ENCODE data around the gene NTSR1.

Gene NTSR1

GRCh38 chr20:62743777-62744317 lies 35.2 kb downstream of the NTSR1 start:
- H3K4me1 ChIP-seq (ENCODE audit: low read depth, poor library complexity, severe bottlenecking), result no peaks in the 10 kb centered on the region
- H3K79me2 ChIP-seq (ENCODE audit: insufficient read depth, low read depth), result no peaks in the 10 kb centered on the region
- no peak overlapping the region for H3K27ac ChIP-seq
- TF ChIP-seq, protein P1, sequence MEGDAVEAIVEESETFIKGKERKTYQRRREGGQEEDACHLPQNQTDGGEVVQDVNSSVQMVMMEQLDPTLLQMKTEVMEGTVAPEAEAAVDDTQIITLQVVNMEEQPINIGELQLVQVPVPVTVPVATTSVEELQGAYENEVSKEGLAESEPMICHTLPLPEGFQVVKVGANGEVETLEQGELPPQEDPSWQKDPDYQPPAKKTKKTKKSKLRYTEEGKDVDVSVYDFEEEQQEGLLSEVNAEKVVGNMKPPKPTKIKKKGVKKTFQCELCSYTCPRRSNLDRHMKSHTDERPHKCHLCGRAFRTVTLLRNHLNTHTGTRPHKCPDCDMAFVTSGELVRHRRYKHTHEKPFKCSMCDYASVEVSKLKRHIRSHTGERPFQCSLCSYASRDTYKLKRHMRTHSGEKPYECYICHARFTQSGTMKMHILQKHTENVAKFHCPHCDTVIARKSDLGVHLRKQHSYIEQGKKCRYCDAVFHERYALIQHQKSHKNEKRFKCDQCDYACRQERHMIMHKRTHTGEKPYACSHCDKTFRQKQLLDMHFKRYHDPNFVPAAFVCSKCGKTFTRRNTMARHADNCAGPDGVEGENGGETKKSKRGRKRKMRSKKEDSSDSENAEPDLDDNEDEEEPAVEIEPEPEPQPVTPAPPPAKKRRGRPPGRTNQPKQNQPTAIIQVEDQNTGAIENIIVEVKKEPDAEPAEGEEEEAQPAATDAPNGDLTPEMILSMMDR (conservative IDR thresholded peaks at IDR 0.05; ENCODE audit: low read depth, low read length), result no peak
- H3K9ac ChIP-seq, result no peak overlapping the region
- peaks cover 81% of the 10 kb centered on the region for H3K27me3 ChIP-seq (ENCODE audit: insufficient read depth, low read depth)
- no peaks in the 10 kb centered on the region for H3K36me3 ChIP-seq (ENCODE audit: insufficient read depth)
- H3K4me3 ChIP-seq (IDR thresholded peaks at IDR 0.05; ENCODE audit: insufficient read depth, low read depth, low read length), result no peak overlapping the region
- no peak overlapping the region for H3K4me2 ChIP-seq
- no peak overlapping the region for H2AFZ ChIP-seq (ENCODE audit: low read depth)
- no peaks in the 10 kb centered on the region for H4K20me1 ChIP-seq (ENCODE audit: insufficient read depth)

DNA sequence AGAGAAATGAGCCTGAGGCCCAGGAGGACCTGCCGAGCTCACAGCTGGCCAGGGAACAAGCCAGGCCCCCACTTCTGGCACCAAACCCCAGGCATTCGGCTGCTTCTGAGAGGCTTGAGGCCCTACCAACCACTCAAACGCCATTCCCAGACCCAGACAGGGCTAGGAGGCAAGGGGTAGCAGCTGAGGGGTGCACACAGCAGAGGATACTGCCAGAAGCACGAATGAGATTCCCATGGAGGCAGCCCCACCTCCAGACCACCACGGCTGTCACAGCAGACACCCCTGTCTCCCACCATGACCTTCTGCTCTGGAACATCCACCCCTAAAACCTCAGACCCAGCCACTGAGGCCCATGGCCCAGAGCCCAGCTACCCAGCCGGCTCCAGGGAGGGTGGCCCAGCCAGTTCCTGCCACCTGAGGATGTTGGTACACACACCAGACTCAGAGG lies 36.1 kb downstream of the NTSR1 start:
- Histone ChIP-seq H3K27me3 (ENCODE audit: insufficient read depth, low read depth) (peaks cover 81% of the 10 kb centered on the region), H3K4me2 (no peak overlapping the region), H3K36me3 (ENCODE audit: insufficient read depth) (no peaks in the 10 kb centered on the region), H3K4me3 (IDR thresholded peaks at IDR 0.05; ENCODE audit: insufficient read depth, low read depth, low read length) (no peak overlapping the region), H3K4me1 (ENCODE audit: low read depth, poor library complexity, severe bottlenecking) (no peaks in the 10 kb centered on the region), H3K79me2 (ENCODE audit: insufficient read depth, low read depth) (no peaks in the 10 kb centered on the region), H3K27ac (no peak overlapping the region), H3K9ac (no peak overlapping the region), H4K20me1 (ENCODE audit: insufficient read depth) (no peaks in the 10 kb centered on the region), H2AFZ (ENCODE audit: low read depth) (no peak overlapping the region)
- TF ChIP-seq, protein P1 (conservative IDR thresholded peaks at IDR 0.05; ENCODE audit: low read depth, low read length), result no peak

GRCh38 chr20:62745279-62745951 lies 36.8 kb downstream of the NTSR1 start:
- Histone ChIP-seq H4K20me1 (ENCODE audit: insufficient read depth) (no peaks in the 10 kb centered on the region), H3K4me2 (no peak overlapping the region), H3K36me3 (ENCODE audit: insufficient read depth) (no peaks in the 10 kb centered on the region), H3K4me3 (IDR thresholded peaks at IDR 0.05; ENCODE audit: insufficient read depth, low read depth, low read length) (no peak overlapping the region), H3K27me3 (ENCODE audit: insufficient read depth, low read depth) (peaks cover 80% of the 10 kb centered on the region), H3K27ac (no peak overlapping the region), H2AFZ (ENCODE audit: low read depth) (no peak overlapping the region), H3K79me2 (ENCODE audit: insufficient read depth, low read depth) (no peaks in the 10 kb centered on the region), H3K4me1 (ENCODE audit: low read depth, poor library complexity, severe bottlenecking) (no peaks in the 10 kb centered on the region), H3K9ac (no peak overlapping the region)
- TF ChIP-seq, protein P1 (conservative IDR thresholded peaks at IDR 0.05; ENCODE audit: low read depth, low read length), result no peak

DNA sequence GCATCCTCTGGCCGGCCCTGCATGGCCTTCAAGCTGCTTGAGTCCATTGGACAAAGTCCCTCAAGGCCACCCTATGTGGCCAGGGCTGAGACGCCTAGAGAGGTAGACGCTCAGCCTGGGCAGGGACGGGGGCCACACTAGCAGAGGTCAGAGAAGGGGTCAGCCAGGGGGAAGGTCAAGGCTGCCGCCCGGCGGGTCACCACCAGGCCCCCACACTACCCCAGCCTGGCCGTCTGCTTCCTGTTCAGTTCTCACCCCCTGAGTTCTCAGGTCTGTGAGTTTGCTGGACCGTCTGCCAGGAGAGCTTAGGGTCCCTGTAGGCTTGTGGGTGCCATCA lies 37.3 kb downstream of the NTSR1 start:
- H3K79me2 ChIP-seq (ENCODE audit: insufficient read depth, low read depth), result no peaks in the 10 kb centered on the region
- TF ChIP-seq, protein P1 (conservative IDR thresholded peaks at IDR 0.05; ENCODE audit: low read depth, low read length), result no peak

More for the DNA sequence above, 37.3 kb downstream of the NTSR1 start:
- Histone ChIP-seq H3K4me1 (ENCODE audit: low read depth, poor library complexity, severe bottlenecking) (no peaks in the 10 kb centered on the region), H3K4me2 (no peak overlapping the region), H4K20me1 (ENCODE audit: insufficient read depth) (no peaks in the 10 kb centered on the region), H3K27me3 (ENCODE audit: insufficient read depth, low read depth) (peaks cover 79% of the 10 kb centered on the region), H3K36me3 (ENCODE audit: insufficient read depth) (no peaks in the 10 kb centered on the region), H3K9ac (no peak overlapping the region), H2AFZ (ENCODE audit: low read depth) (no peak overlapping the region), H3K4me3 (IDR thresholded peaks at IDR 0.05; ENCODE audit: insufficient read depth, low read depth, low read length) (no peak overlapping the region), H3K27ac (no peak overlapping the region)
